ENCODE data around the gene NOS1.
"Not testable (repeated sequence)": the region's sequence is repeated elsewhere in the genome, so short reads cannot be mapped to it uniquely, and the experiment has no call there.

Gene NOS1

DNA sequence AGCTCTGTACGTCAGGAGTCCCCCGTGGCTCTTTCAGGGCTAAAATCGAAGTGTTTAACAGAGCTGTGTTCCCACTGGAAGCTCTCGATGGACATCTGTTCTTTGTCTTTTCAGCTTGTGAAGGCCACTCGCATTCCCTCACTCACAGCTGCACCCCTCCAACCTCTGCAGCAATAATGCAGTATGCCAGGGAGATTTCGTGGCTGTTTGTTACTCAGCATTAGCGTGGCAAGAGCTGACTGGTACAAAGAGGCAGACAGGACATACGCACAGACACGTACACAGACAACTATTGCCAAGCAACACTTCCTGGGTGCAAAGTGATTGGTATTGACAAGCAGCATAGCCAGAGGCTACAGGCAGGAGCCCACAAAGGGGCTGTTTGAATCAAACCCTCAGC, 159.4 kb downstream of the NOS1 start:
- no peak for DNase-seq

DNA sequence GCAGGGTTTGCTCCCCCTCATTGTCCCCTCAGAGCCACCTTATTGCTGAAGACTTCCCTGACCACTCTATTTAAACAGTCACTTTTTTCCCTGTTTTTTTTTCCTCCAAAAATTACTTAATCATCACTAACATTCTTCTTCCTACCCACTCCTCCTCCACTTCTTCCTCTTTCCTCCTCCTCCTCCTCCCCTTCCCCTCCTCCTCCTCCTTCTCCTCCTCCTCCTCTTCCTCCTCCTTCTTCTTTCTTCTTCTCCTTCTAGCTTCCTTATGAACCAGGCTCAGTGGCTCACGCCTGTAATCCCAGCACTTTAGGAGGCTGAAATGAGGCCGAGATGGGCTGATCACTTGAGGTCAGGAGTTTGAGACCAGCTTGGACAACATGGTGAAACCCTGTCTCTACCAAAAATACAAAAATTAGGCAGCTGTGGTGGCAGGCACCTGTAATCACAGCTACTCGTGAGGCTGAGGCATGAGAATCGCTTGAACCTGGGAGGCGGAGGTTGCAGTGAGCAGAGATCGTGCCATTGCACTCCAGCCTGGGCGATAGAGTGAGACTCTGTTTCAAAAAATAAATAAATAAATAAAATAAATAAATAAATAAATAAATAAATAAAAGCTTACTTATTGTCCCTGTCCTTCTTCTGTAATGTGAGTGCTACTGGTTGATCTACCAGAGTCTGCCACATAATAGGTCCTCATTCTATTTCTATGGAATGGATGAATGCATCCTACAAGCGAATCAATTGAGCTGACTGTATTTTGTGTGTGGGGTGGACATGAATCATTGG, 161.3 kb downstream of the NOS1 start:
- DNase-seq = not testable (repeated sequence)

- DNase-seq = not testable (repeated sequence)
These were observed 165.1 kb downstream of the NOS1 start for GRCh38 chr12:117196334-117196733.

- DNase-seq = not testable (repeated sequence)
These were observed 166.4 kb downstream of the NOS1 start for GRCh38 chr12:117195027-117195426.

GRCh38 chr12:117193903-117194302, 167.5 kb downstream of the NOS1 start:
- DNase-seq = no peak

DNA sequence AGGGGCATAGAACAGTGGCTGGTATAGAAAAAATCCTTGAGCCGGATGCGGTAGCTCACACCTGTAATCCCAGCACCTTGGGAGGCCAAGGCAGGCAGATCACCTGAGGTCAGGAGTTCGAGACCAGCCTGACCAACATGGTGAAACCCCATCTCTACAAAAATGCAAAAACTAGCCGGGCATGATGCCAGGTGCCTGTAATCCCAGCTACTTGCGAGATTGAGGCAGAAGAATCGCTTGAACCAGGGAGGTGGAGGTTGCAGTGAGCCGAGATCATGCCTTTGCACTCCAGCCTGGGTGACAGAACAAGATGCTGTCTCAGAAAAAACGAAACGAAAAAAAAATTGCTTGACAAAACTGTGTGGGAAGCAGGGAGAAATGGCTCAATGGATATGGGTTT, 168.8 kb downstream of the NOS1 start:
- DNase-seq = not testable (repeated sequence)

GRCh38 chr12:117192057-117192456, 169.4 kb downstream of the NOS1 start:
- no peak for DNase-seq

DNA sequence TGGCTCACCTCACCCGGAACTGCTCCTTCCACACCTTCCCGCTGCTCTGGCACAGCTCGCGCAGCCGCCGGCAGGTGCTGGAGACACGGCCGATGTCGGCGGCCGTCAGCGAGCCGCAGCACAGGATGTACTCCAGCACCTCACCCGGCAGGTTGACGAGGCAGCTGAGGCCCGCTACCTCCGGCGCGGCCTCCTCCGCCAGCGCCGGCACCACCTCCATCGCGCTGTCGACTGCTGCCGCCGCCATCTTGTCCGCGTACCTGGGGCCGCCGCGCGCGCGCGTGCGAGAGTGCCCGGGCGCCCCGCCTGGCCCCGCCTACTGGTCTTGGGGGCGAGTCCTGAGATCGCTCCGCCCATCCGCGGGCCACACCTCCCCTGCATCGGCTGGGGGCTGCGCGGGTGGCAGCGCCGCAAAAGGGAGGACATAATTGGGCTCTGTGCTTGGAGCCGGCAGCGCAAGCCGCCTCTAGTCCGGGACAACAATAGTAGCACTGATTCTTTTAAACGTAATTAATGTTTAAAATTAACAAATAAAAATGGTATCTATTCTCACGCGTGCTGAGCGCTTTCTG, 171.1 kb downstream of the NOS1 start, which contains the start of gene FBXO21:
TSS of gene FBXO21 (minus strand) at position 261 of the 572 bp plus-strand sequence. CDS start at position 247, 14 bp downstream.
- DNase-seq = peak; percentile 35 to 64

DNA sequence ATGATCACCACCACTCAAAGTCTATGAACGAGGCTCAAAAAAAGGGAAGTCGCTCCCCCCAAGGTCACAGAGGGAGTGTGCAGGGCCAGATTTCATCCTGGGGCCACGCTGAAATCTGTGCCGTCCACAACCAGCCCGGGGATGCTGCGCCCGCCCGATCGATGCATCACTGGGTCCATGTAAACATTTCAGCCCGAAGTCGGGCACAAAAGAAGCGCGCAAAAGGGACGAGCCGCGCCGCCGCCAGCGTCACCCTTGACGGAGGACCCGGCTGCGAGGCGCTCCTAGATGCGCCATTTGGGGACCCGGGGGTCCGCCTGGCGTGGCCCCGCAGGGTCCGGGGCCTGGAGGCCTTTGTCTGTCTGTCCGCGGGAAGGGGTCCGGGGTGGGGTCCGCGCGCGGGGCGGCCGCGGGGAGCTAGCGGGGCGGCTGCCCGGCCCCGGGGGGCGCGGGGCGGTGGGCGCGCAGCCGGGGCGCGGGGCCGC, 171.7 kb downstream of the NOS1 start:
- peak in 1 of 2 experiments; percentile 9 for DNase-seq

GRCh38 chr12:117188961-117189724, 172.3 kb downstream of the NOS1 start:
- DNase-seq = no peak

GRCh38 chr12:117188121-117188665, 173.2 kb downstream of the NOS1 start:
- no peak for DNase-seq

DNA sequence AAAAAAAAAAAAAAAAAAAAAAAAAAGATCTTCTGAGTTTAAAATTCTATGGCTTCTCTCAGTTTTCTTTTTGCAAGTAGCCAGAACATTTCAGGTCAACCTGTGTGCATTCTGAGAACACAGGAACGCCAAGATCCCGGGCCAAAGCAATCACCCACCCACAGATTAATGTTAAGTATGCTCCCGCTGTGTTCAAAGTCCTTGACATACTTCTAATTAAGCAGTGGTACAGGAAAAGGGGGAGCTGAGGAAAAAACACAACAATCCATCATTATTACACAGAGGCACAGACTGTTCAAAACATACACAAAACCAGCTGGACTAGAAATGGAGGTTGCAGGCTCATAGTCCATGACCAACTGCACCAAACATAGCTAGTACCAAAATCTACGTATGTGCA, 174.0 kb downstream of the NOS1 start:
- DNase-seq = no peak

DNA sequence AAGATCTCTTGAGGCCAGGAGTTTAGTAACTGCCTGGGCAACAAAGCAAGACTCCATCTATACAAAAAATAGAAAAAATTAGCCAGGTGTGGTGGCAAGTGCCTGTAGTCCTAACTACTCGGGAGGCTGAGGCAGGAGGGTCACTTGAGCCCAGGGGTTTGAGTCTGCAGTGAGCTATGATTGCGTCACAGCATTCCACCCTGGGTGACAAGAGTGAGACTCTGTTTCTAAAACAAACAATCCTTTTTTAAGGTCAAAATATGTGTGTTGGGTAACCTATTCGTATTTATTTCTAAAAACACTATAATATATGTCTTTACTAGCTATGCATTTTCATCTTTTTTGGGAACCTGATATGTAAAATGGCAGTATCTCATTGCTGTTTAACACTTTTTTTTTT, 178.6 kb downstream of the NOS1 start:
- no peak for DNase-seq

DNA sequence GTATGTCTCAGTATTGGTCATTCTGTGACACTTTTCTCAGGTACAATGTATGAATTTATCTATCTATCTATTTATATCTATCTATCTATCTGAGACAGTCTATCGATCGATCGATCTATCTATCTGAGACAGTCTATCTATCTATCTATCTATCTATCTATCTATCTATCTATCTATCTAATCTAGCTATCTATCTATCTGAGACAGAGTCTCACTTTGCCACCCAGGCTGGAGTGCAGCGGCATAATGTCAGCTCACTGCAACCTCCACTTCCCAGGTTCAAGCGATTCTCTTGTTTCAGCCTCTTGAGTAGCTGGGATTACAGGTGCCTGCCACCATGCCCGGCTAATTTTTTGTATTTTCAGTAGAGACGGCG, 180.0 kb downstream of the NOS1 start:
- DNase-seq = not testable (repeated sequence)

- DNase-seq = no peak
These were observed 180.5 kb downstream of the NOS1 start for GRCh38 chr12:117180758-117181467.

DNA sequence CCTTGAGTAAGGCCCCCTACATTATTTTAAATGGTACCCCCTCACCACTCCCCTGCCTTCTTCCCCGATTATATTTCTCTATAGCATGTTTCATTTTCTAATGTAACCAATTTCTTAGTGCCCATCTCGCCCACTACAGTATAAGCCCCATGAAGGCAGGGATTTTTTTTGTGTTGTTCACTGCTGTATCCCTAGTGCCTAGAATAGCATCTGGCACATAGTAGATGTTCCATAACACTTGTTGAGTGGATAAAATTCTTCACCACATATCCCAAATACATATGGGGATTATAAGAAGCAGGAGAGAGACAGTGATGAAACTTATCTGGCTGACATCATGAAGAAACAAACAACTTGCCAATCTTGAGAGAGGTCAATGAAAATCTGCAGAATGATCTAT, 182.7 kb downstream of the NOS1 start:
- DNase-seq = no peak

DNA sequence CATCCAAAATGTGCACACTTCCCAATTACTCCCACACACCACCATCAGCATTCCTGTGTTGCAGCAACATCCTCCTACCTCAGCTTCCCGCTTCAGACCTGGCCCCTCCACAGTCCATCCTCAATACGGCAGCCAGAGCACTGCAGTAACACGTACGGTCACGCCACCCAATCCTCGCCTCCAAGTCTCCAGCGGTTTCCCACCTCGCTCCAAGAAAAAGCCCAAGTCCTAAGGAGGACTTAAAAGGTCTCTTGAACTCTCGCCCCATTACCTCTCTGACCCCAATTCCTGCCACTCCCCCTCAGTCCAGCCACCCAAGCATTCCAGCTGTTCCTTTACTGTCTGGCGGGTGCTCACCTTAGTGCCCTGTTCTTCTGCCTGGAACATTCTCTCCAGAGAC, 183.1 kb downstream of the NOS1 start:
- no peak for DNase-seq

- no peak for DNase-seq
These were observed 189.3 kb downstream of the NOS1 start for GRCh38 chr12:117172168-117172567.

- DNase-seq = no peak
These were observed 189.8 kb downstream of the NOS1 start for GRCh38 chr12:117171499-117172162.

DNA sequence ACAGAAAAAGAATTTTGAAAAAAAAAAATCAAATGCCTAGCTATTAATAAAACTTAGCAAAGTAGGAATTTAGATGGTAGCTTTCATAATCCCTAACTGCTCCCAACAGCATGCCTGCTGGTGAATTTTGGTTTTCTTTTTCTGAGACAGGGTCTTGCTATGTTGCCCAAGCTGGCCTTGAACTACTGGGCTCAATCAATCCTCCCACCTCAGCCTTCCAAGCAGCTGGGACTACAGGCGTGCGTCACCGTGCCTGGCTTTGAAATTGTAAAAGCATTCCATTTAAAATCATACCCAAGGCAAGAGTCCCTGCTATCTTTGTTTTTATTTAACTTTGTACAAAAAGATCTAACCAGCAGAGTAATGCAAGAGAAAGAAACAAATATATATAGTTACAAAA, 191.9 kb downstream of the NOS1 start:
- DNase-seq = no peak

- no peak for DNase-seq
These were observed 192.4 kb downstream of the NOS1 start for GRCh38 chr12:117168976-117169375.

- DNase-seq = no peak
These were observed 193.7 kb downstream of the NOS1 start for GRCh38 chr12:117167769-117168168.

Measured in AML-193 (cell line).